CD4-positive, alpha-beta T cell treated with Interleukin-2 at 100 ng/mL for 4 hours (primary cell): ENCODE measurements around the gene KCNE1.

Experiments used
- DNase-seq: peaks from one replicate; pipeline ENCODE4 v3.0.0-alpha.2; 2020; ENCODE audit warnings: low spot score

KCNE1 gene

GRCh38 chr21:34535886-34536285 is 23.9 kb upstream of the KCNE1 start:
- no peak for DNase-seq

GRCh38 chr21:34534522-34534921 is 22.5 kb upstream of the KCNE1 start:
- DNase-seq, result no peak

GRCh38 chr21:34533938-34534337 is 21.9 kb upstream of the KCNE1 start:
- DNase-seq, result no peak

- no peak for DNase-seq
Measured at GRCh38 chr21:34531399-34531798, 19.4 kb upstream of the KCNE1 start.

GRCh38 chr21:34530261-34530660 is 18.3 kb upstream of the KCNE1 start:
- DNase-seq, result no peak

GRCh38 chr21:34528131-34528561 is 16.1 kb upstream of the KCNE1 start:
- no peak for DNase-seq

- peak; percentile 3 for DNase-seq
Measured at GRCh38 chr21:34526618-34527290, 14.7 kb upstream of the KCNE1 start.

GRCh38 chr21:34526241-34526617 is 14.2 kb upstream of the KCNE1 start:
- no peak for DNase-seq

GRCh38 chr21:34524646-34525601 is 12.9 kb upstream of the KCNE1 start:
- no peak for DNase-seq

GRCh38 chr21:34523019-34523555 is 11.1 kb upstream of the KCNE1 start:
- no peak for DNase-seq

GRCh38 chr21:34522284-34522683 is 10.3 kb upstream of the KCNE1 start:
- no peak for DNase-seq

- no peak for DNase-seq
Measured at GRCh38 chr21:34521561-34521960, 9.6 kb upstream of the KCNE1 start.

GRCh38 chr21:34520764-34521508 is 8.9 kb upstream of the KCNE1 start:
- DNase-seq, result no peak

GRCh38 chr21:34520281-34520680 is 8.3 kb upstream of the KCNE1 start:
- no peak for DNase-seq

GRCh38 chr21:34519694-34520093 is 7.7 kb upstream of the KCNE1 start:
- DNase-seq, result no peak

GRCh38 chr21:34519016-34519415 is 7.0 kb upstream of the KCNE1 start:
- DNase-seq, result no peak

- no peak for DNase-seq
Measured at GRCh38 chr21:34518301-34518700, 6.3 kb upstream of the KCNE1 start.

- peak; percentile 2 for DNase-seq
Measured at GRCh38 chr21:34517491-34518245, 5.7 kb upstream of the KCNE1 start.

- DNase-seq, result no peak
Measured at GRCh38 chr21:34517039-34517438, 5.0 kb upstream of the KCNE1 start.

GRCh38 chr21:34514576-34515115 is 2.6 kb upstream of the KCNE1 start:
- DNase-seq, result no peak

GRCh38 chr21:34513129-34513675 is 1.2 kb upstream of the KCNE1 start:
- no peak for DNase-seq
